Ascending aorta (tissue), 2 donors: ENCODE data around the gene PNPLA4. TPM values are rescaled to one million over a fixed set of nuclear protein-coding genes. Genes with fewer than 3 reads are reported as not detected.

ENCODE experiments used
- DNase-seq, 2 donors: peaks; one replicate each; pipeline ENCODE4 v3.0.0-alpha.2; 2019; ENCODE audit warnings: low spot score in 2 of 2
- H3K27ac ChIP-seq, 2 donors: fragments of 200-600 bp; sonication (generic); one replicate each; pipeline ENCODE4 v1.5.1; 2016 to 2017; ENCODE audit warnings: mild to moderate bottlenecking in 1 of 2
- H3K27me3 ChIP-seq: fragments of 200-600 bp; sonication (generic); one replicate; pipeline ENCODE4 v1.5.1; 2017
- H3K36me3 ChIP-seq, 2 donors: fragments of 200-600 bp; sonication (generic); one replicate each; pipeline ENCODE4 v1.5.1; 2016
- H3K4me1 ChIP-seq, 2 donors: fragments of 200-600 bp; sonication (generic); one replicate each; pipeline ENCODE4 v1.5.1; 2016 to 2017; ENCODE audit warnings: mild to moderate bottlenecking in 1 of 2
- H3K4me3 ChIP-seq, 2 donors: fragments of 200-600 bp; sonication (generic); one replicate each; pipeline ENCODE4 v1.5.1; 2016 to 2017; ENCODE audit warnings: mild to moderate bottlenecking in 1 of 2
- H3K9me3 ChIP-seq, 2 donors: fragments of 200-600 bp; sonication (generic); one replicate each; pipeline ENCODE4 v1.5.1; 2016
- intact Hi-C: fragments of 100-400 bp; cut with DNase I; formaldehyde crosslinking; loops from one replicate; pipeline ENCODE4 v1.15.1; 2023
- total RNA-seq: library from RNA; depleted of rRNA; stranded (reverse); fragments of >200 nt; gene quantifications from one replicate; pipeline ENCODE4 v1.1.0, GENCODE V29; 2016
- TF ChIP-seq, protein P1 (sequence below), 3 experiments: fragments of 200-600 bp in 2 of 3; fragments of 450-650 bp in 1 of 3; sonication (generic) in 2 of 3; IDR thresholded peaks; one replicate each; pipeline ENCODE4 v1.5.1; 2016 to 2019; ENCODE audit warnings: antibody characterized with exemption in 3 of 3, mild to moderate bottlenecking in 1 of 3, moderate library complexity in 1 of 3

PNPLA4 gene
- total RNA-seq, 1 donor from 2014 or later, result 7.2 TPM

- intact Hi-C loops, result no loop called here
Measured at GRCh38 chrX:7876957-7877356, 50.3 kb downstream of the PNPLA4 start.

GRCh38 chrX:7872042-7872441 is 55.2 kb downstream of the PNPLA4 start:
- TF ChIP-seq, protein P1, sequence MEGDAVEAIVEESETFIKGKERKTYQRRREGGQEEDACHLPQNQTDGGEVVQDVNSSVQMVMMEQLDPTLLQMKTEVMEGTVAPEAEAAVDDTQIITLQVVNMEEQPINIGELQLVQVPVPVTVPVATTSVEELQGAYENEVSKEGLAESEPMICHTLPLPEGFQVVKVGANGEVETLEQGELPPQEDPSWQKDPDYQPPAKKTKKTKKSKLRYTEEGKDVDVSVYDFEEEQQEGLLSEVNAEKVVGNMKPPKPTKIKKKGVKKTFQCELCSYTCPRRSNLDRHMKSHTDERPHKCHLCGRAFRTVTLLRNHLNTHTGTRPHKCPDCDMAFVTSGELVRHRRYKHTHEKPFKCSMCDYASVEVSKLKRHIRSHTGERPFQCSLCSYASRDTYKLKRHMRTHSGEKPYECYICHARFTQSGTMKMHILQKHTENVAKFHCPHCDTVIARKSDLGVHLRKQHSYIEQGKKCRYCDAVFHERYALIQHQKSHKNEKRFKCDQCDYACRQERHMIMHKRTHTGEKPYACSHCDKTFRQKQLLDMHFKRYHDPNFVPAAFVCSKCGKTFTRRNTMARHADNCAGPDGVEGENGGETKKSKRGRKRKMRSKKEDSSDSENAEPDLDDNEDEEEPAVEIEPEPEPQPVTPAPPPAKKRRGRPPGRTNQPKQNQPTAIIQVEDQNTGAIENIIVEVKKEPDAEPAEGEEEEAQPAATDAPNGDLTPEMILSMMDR (IDR thresholded peaks at IDR 0.05), result no peak
- H3K4me1 ChIP-seq, result no peaks in the 10 kb centered on the region
- intact Hi-C loops, result no loop called here
- H3K4me3 ChIP-seq, result no peak overlapping the region
- H3K36me3 ChIP-seq, result no peaks in the 10 kb centered on the region
- peaks cover 0 to 3% of the 10 kb centered on the region in 2 donors for H3K9me3 ChIP-seq
- no peak for DNase-seq
- no peaks in the 10 kb centered on the region for H3K27me3 ChIP-seq
- no peak overlapping the region for H3K27ac ChIP-seq

More at GRCh38 chrX:7876957-7877356, 50.3 kb downstream of the PNPLA4 start:
- H3K36me3 ChIP-seq, result no peaks in the 10 kb centered on the region
- TF ChIP-seq, protein P1 (IDR thresholded peaks at IDR 0.05), result no peak
- DNase-seq, result no peak
- H3K4me1 ChIP-seq, result no peaks in the 10 kb centered on the region
- no peak overlapping the region for H3K4me3 ChIP-seq
- no peak overlapping the region for H3K27ac ChIP-seq
- H3K27me3 ChIP-seq, result no peaks in the 10 kb centered on the region
- no peaks in the 10 kb centered on the region for H3K9me3 ChIP-seq

DNA sequence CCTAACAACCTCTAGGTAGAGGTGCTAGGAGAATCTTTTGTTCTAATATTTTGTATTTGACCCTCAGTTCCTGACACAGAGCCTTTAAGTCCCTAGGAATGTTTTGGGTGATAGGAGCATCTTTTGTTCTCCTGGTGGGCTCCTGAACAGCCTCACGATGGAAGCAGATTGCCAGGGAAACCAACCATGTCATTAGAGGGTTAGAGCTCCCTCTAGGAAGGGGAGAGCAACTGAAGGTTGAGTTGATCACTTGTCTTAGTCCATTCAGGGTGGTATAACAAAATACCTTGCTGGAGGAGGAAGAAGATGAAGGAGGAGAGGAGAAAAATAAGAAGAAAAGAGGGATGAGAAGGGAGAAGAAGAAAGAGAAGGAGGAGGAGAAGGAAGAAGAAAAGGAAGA is 75.0 kb downstream of the PNPLA4 start:
- intact Hi-C loops, result no loop called here
- Histone ChIP-seq H3K4me1 (no peaks in the 10 kb centered on the region), H3K9me3 (no peaks in the 10 kb centered on the region), H3K27me3 (no peaks in the 10 kb centered on the region), H3K36me3 (no peaks in the 10 kb centered on the region), H3K27ac (no peak overlapping the region), H3K4me3 (no peak overlapping the region)
- no peak for DNase-seq
- TF ChIP-seq, protein P1 (IDR thresholded peaks at IDR 0.05), result no peak

Other genes with a start within 250 kb of the PNPLA4 start
- gene VCX, start 84.2 kb downstream of the PNPLA4 start, total RNA-seq, result not detected
- gene VCX2, start 243.9 kb upstream of the PNPLA4 start, total RNA-seq, result not detected